HepG2 (cell line): ENCODE results near the gene ACSS2. TPM values are rescaled to one million over a fixed set of nuclear protein-coding genes. Genes with fewer than 3 reads are reported as not detected.

Source experiments
- ATAC-seq: fragments of 200-7000 bp; cut with Tn5 transposase; 3 replicates; pipeline ENCODE4 v1.9.1; 2020; ENCODE audit warnings: mild to moderate bottlenecking, moderate library complexity
- BruUV-seq: library from RNA; stranded (reverse); fragments of 400-500 nt; replicated peaks from 2 replicates; lab custom pipeline; 2021; lab: Mats Ljungman, UMichigan
- CTCF ChIA-PET: fragments of 300-600 bp; formaldehyde crosslinking; extraction: SDS; loops from one replicate; lab custom pipeline; 2021; ENCODE audit warnings: low total read pairs, inconsistent platforms, low intra/inter-chr PET ratio; lab: Yijun Ruan, JAX
- POLR2A ChIA-PET: fragments of 350-600 bp; sonication (Branson Sonifier 250); formaldehyde crosslinking; loops from one replicate; lab custom pipeline; 2020; ENCODE audit warnings: antibody characterized with exemption, inconsistent platforms; lab: Yijun Ruan, JAX
- DNase-seq: peaks from one replicate; pipeline ENCODE4 v3.0.0-alpha.2; 2015; ENCODE audit warnings: low spot score
- FAIRE-seq: peaks from 3 replicates; lab custom pipeline; 2011; peaks lifted over from hg19 to GRCh38; lab: Jason Lieb, UNC
- H2AFZ ChIP-seq: one replicate; pipeline ENCODE4 v1.6.1; 2011; ENCODE audit warnings: low read length, inconsistent platforms
- H3K27ac ChIP-seq: fragments of 300-600 bp; 3 replicates; pipeline ENCODE4 v1.8.0; 2011; ENCODE audit warnings: mixed run types, mild to moderate bottlenecking, mixed read lengths, low read length, inconsistent platforms; ENCODE audit not compliant: insufficient read depth; ENCODE audit errors: extremely low read length
- H3K27me3 ChIP-seq, 2 experiments: fragments of 200-600 bp in 1 of 2; 2 replicates in 1 of 2; 3 replicates in 1 of 2; pipeline versions ENCODE4 v1.6.0 to v1.8.0; 2011; ENCODE audit warnings: low read length in 2 of 2, mild to moderate bottlenecking in 2 of 2, moderate library complexity in 2 of 2, inconsistent platforms in 1 of 2; ENCODE audit not compliant: insufficient read depth in 2 of 2, control insufficient read depth in 1 of 2
- H3K36me3 ChIP-seq, 2 experiments: fragments of 200-600 bp in 1 of 2; replicated peaks in 1 of 2; 2 replicates in 1 of 2; 3 replicates in 1 of 2; pipeline versions ENCODE4 v1.5.1 to v1.8.0; 2011; ENCODE audit warnings: low read length in 2 of 2, inconsistent platforms in 1 of 2; ENCODE audit not compliant: insufficient read depth in 2 of 2, control insufficient read depth in 1 of 2
- H3K4me1 ChIP-seq: 2 replicates; pipeline ENCODE4 v1.5.1; 2012; ENCODE audit warnings: low read length, inconsistent platforms; ENCODE audit not compliant: insufficient read depth
- H3K4me2 ChIP-seq: 2 replicates; pipeline ENCODE4 v1.6.0; 2011; ENCODE audit warnings: low read depth, low read length, inconsistent platforms
- H3K4me3 ChIP-seq, 3 experiments: fragments of 200-600 bp in 1 of 3; sonication (generic), shearing (Covaris generic) in 1 of 3; replicated peaks in 1 of 3; 2 replicates each; pipeline ENCODE4 v1.5.1; 2011 to 2016; ENCODE audit warnings: low read length in 3 of 3, inconsistent platforms in 2 of 3, low read depth in 2 of 3, mild to moderate bottlenecking in 2 of 3, control low read depth in 1 of 3, mixed read lengths in 1 of 3; ENCODE audit not compliant: insufficient read depth in 1 of 3
- H3K79me2 ChIP-seq: one replicate; pipeline ENCODE4 v1.6.1; 2011; ENCODE audit warnings: low read length, inconsistent platforms; ENCODE audit not compliant: insufficient read depth
- H3K9ac ChIP-seq: 2 replicates; pipeline ENCODE4 v1.6.0; 2011; ENCODE audit warnings: mild to moderate bottlenecking, low read depth, low read length, inconsistent platforms; ENCODE audit not compliant: insufficient read depth
- H3K9me3 ChIP-seq: 2 replicates; pipeline ENCODE4 v1.5.1; 2012; ENCODE audit warnings: mild to moderate bottlenecking, low read length
- H4K20me1 ChIP-seq: 2 replicates; pipeline ENCODE4 v1.6.0; 2011; ENCODE audit warnings: inconsistent platforms, mild to moderate bottlenecking, low read length, moderate library complexity; ENCODE audit not compliant: insufficient read depth
- ELF1 ChIP-seq: sonication (generic); formaldehyde crosslinking; IDR thresholded peaks from 2 replicates; pipeline ENCODE4 v1.4.0; 2020; ENCODE audit warnings: missing genetic modification reagents
- IRF1 ChIP-seq: sonication (generic); formaldehyde crosslinking; IDR thresholded peaks from 2 replicates; pipeline ENCODE4 v1.4.0; 2020; ENCODE audit warnings: low read depth, mild to moderate bottlenecking, missing genetic modification reagents
- IRF9 ChIP-seq: sonication (generic); formaldehyde crosslinking; IDR thresholded peaks from 2 replicates; pipeline ENCODE4 v1.8.0; 2022; ENCODE audit warnings: missing genetic modification reagents, mild to moderate bottlenecking, borderline replicate concordance
- MAFF ChIP-seq: IDR thresholded peaks from 2 replicates; pipeline ENCODE4 v1.6.1; 2011; ENCODE audit warnings: low read depth, low read length, improper control_type of control experiment
- MYC ChIP-seq: sonication (generic); formaldehyde crosslinking; IDR thresholded peaks from 2 replicates; pipeline ENCODE4 v1.9.0; 2021; ENCODE audit warnings: missing genetic modification reagents, borderline replicate concordance
- NR0B2 ChIP-seq: sonication (generic); formaldehyde crosslinking; IDR thresholded peaks from 2 replicates; pipeline ENCODE4 v1.4.0; 2020; ENCODE audit warnings: mild to moderate bottlenecking, missing genetic modification reagents
- ZBED4 ChIP-seq: sonication (generic); formaldehyde crosslinking; IDR thresholded peaks from 2 replicates; pipeline ENCODE4 v1.4.0; 2020; ENCODE audit warnings: missing genetic modification reagents, borderline replicate concordance
- ZFP37 ChIP-seq: sonication (generic); formaldehyde crosslinking; IDR thresholded peaks from 2 replicates; pipeline ENCODE4 v1.4.0; 2020; ENCODE audit warnings: missing genetic modification reagents, borderline replicate concordance
- ZMYM2 ChIP-seq: sonication (generic); formaldehyde crosslinking; IDR thresholded peaks from 2 replicates; pipeline ENCODE4 v1.8.0; 2022; ENCODE audit warnings: mild to moderate bottlenecking, missing genetic modification reagents
- ZNF512B ChIP-seq: sonication (generic); formaldehyde crosslinking; IDR thresholded peaks from 2 replicates; pipeline ENCODE4 v1.5.1; 2020; ENCODE audit warnings: missing genetic modification reagents, mild to moderate bottlenecking, borderline replicate concordance
- WGBS: methylation state at CpG from one replicate; pipeline ENCODE4 v1.1.6; 2017; ENCODE audit warnings: low lambda C conversion rate; 5-methylcytosine and 5-hydroxymethylcytosine counted together
- in situ Hi-C: cut with HindIII; loops from 2 replicates; pipeline ENCODE4 v1.10.0; 2017; ENCODE audit warnings: low pct_unique_long_range_greater_than_20kb; ENCODE audit not compliant: extremely low pct_ligation_motif_present
- intact Hi-C: fragments of 100-400 bp; cut with micrococcal nuclease; formaldehyde crosslinking; loops from one replicate; pipeline ENCODE4 v1.10.0; 2022; ENCODE audit not compliant: unreplicated experiment
- polyA plus RNA-seq, 8 experiments: library from polyadenylated mRNA; depleted of rRNA in 3 of 8; stranded (reverse) in 7 of 8; unstranded in 1 of 8; fragments of >200 nt; fragmentation: Illumina TruSeq in 4 of 8; extraction: Trizol in 4 of 8; gene quantifications; 2 replicates each; pipeline versions ENCODE4 v1.2.1 to v1.2.3, GENCODE V29; 2011 to 2016; ENCODE audit warnings: low read depth in 4 of 8, missing spikeins in 1 of 8, mixed read lengths in 1 of 8; ENCODE audit not compliant: insufficient read depth in 1 of 8
- total RNA-seq, 5 experiments: library from RNA; depleted of rRNA; stranded (reverse); fragments of >200 nt; fragmentation: Illumina TruSeq; extraction: Trizol; gene quantifications; 2 replicates each; pipeline ENCODE4 v1.2.3, GENCODE V29; 2016; ENCODE audit warnings: low read depth in 1 of 5

The ACSS2 gene
- total and polyA plus RNA-seq, 2 of the 13 experiments (the other 11 are each of a cell fraction or from before 2014, with no cell fraction given): 72.8 to 89.7 TPM

GRCh38 chr20:34954904-34955230 is 78.5 kb downstream of the ACSS2 start:
- WGBS: 7% methylated on average over 13 of the region's 13 CpGs
- Histone ChIP-seq H4K20me1 (no peaks in the 10 kb centered on the region), H3K4me2 (peak overlapping the region; percentile 84), H3K4me1 (peaks cover 40% of the 10 kb centered on the region), H3K27me3 (peaks cover 0 to 10% of the 10 kb centered on the region in 2 experiments; a peak in 2 of 5 replicates), H3K27ac (peak overlapping the region; percentile 72), H3K9ac (peak overlapping the region; percentile 84), H2AFZ (peak overlapping the region; percentile 18), H3K36me3 (peaks cover 0 to 4% of the 10 kb centered on the region in 2 experiments; a peak in 3 of 5 replicates), H3K79me2 (peaks cover 6% of the 10 kb centered on the region), H3K4me3 (peak overlapping the region; percentile 74 to 83 (median 82)), H3K9me3 (no peaks in the 10 kb centered on the region)
- no TSS peak for BruUV-seq
- peak; percentile 67 for DNase-seq
- in situ Hi-C loops (loop anchor here (5.0 kb wide), 1 partner anchor 83 kb away; the partner anchor contains the start of gene GGT7), intact Hi-C loops (no loop called here)
- FAIRE-seq: no peak
- peak; percentile 37 for ATAC-seq
- CTCF ChIA-PET: interaction anchor here (3.1 to 9.2 kb wide), 2 partner anchors 81 to 121 kb away, joined by 13 to 123 read pairs; partner anchors contain the start of genes ACSS2 and GGT7
- POLR2A ChIA-PET: interaction anchor here (0.7 to 7.0 kb wide), 15 partner anchors 8 to 788 kb away, joined by 3 to 126 read pairs (median 5); partner anchors contain the start of genes ACSS2, CEP250, EIF6 and NCOA6
- no peak for TF ChIP-seq ZMYM2
- peak; percentile 85 for TF ChIP-seq NR0B2 (CRISPR knock-in tag)
- no peak for TF ChIP-seq ELF1
- no peak for TF ChIP-seq ZBED4 (CRISPR knock-in tag)
- TF ChIP-seq ZFP37 (CRISPR knock-in tag): no peak
- TF ChIP-seq IRF1 (CRISPR knock-in tag): no peak
- no peak; the same call in 1 of the 2 replicates for TF ChIP-seq IRF9
- 0 out of 2 replicates have a peak, but pooled peaks have one; percentile 16 for TF ChIP-seq ZNF512B (CRISPR knock-in tag)
- TF ChIP-seq MYC (CRISPR knock-in tag): peak; percentile 8; the same call in 1 of the 2 replicates
- no peak for TF ChIP-seq MAFF
